ENCODE data around the gene CACTIN.
"Not testable (repeated sequence)": the region's sequence is repeated elsewhere in the genome, so short reads cannot be mapped to it uniquely, and the experiment has no call there.

Gene CACTIN
- total RNA-seq, result 59.8 to 87.2 (median 66.4) reads per million in 3 experiments

DNA sequence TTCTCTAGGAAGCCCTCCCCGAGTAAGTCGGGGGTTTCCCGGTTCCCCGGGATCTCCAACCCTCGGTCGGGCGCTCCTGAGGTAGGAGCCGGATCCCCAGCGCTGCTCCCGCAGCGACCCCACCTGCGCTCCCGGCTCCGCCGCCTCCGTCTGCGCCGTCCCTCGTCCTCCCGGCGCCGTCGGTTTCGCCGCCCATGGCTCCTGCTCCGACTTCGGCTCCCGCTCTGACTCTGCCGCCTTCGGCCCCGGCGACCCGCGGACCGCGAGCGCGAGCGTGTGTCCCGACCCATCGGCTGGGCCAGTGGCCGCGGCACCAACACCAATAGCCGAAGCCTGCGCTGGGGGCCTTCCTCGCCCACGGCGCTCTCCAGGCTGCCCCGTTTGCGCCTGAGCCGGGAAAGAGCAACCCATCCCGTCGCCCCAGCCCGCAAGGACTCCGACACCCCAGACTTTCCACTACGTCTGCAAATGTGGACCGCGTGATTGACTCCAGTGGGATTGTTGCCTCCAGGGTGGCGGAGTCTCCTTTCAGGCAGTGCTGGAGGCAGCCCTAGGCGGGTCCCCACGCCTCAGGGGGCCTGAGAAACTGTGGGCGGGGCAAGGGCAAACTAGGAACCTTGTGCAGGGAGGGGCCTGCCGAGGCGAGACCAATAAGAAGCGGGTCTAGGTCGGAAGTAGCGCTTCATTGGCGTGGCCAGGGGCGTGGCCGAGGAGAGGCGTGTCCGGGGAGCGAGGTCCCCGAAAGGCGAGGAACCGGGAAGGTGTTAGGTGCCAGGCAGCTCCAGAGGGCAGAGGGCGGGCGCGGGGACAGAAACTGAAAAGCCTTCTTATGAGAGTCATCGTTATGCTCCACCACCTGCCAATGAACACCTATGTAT, at the start of gene CACTIN:
Gene CACTIN (minus strand): TSS at position 318 of the 878 bp plus-strand sequence. CDS start 28 bp downstream, at position 290.
- peak; percentile 98 for DNase-seq

DNA sequence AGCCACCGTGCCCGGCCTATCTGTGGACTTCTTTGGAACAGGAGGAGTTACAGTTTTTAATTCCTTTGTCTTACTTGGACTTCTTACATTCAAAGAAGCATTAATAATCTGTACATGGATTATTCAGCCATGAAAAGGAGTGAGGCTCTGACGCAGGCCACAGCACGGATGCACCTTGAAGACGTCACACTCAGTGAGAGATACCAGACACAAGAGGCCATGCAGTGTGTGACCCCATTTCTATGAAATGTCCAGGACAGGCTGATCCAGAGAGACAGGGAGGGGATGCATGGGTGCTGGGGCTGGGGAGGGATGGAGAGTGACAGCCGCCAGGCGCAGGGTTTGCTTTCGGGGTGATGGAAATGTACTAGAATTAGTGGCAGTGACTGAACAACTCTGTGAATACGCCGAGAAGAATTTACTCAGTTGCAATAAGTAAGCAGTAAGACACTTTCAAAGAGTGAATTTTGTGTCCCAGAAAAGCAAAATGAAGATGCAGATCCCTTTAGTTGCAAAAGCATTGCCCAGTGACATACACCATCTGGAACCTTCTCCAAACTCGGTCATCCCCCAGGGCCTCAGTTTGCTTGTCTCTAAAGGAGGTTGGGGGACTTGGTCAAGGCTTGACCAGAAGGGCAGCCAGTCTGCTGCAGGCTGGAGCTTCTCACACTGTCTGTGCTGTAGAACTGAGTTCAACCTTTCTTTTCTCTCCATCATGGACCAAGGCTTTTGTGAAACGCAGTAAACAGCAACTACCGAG, 48.4 kb upstream of the CACTIN start:
- no peak for DNase-seq

DNA sequence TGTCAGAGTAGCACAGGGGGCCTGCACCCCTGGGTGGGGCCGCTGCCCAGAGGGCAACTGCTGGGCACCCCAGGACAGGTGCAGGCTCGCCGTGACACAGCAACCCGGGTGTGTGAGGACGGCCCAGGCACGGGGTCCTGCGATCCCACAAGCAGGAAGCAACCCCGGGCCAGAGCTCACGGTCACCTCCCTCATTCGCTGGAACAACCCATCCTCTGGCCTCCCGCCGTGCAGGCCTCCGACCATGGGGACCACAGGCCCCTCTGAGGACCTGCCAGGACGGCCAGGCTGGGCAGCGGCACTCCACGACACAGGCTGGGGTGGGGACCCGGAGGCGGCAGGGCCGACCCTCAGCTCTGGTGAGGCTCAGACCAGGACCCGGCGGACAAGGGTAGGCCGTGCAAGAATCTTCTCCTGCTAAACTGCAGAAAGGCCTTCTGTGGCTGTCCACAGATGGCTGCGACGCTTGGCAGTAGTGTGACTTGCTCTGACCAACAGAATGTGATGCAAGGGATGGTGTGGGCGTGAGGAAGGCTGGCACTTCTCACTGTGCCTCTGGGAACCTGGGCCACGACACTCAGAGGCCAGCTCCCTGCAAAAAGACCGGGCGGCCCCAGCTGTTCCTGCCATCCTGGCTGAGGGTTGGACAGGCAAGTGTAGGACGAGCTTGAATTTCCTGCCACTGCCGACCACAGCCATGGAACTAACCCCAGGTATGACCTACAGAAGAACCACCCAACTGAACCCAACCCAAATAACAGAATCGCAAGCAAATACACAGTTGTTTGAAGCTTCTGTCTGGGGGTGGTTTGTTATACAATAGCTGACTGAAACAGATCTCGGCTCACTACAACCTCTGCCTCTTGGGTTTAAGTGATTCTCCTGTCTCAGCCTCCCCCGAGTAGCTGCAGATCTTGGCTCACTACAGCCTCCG, 47.2 kb upstream of the CACTIN start:
- no peak for DNase-seq

DNA sequence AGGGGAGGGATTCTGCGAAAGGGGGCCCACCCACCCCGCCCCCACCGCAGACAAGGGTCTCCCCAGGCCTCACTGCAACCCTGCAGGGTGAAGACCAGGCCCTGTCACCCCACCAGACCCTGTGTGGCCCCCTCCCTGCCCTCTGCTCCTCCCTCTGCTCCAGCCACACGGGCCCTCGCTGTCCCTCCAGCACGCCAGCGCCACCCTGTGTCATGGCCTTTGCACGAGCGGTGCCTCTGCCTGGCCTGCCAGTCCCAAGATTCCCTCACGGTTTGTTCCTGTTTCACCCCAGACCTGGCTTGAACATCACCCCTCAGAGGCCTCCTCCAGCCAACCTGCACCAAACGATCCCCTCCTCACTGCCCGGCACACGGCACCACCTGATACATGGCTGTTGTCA, 46.4 kb upstream of the CACTIN start:
- DNase-seq, result no peak

DNA sequence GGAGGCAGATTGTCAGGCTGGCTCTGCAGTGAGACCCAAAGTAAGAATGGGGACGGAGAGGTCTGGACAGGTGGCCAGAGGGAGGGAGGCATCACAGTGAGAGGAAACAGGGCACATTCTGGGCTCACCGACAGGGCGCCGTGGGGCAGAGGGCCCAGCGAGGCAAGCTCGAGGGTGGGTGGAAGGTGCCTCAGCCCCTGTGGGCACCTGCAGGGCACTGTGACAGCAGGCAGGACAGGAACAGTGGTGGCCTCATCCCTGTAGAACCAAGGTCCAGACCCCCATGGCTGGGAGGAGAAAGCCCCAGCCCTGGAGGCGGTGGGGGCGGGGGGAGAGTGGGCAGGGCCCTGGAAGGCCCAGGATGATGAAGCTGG, 46.0 kb upstream of the CACTIN start:
- DNase-seq, result no peak

DNA sequence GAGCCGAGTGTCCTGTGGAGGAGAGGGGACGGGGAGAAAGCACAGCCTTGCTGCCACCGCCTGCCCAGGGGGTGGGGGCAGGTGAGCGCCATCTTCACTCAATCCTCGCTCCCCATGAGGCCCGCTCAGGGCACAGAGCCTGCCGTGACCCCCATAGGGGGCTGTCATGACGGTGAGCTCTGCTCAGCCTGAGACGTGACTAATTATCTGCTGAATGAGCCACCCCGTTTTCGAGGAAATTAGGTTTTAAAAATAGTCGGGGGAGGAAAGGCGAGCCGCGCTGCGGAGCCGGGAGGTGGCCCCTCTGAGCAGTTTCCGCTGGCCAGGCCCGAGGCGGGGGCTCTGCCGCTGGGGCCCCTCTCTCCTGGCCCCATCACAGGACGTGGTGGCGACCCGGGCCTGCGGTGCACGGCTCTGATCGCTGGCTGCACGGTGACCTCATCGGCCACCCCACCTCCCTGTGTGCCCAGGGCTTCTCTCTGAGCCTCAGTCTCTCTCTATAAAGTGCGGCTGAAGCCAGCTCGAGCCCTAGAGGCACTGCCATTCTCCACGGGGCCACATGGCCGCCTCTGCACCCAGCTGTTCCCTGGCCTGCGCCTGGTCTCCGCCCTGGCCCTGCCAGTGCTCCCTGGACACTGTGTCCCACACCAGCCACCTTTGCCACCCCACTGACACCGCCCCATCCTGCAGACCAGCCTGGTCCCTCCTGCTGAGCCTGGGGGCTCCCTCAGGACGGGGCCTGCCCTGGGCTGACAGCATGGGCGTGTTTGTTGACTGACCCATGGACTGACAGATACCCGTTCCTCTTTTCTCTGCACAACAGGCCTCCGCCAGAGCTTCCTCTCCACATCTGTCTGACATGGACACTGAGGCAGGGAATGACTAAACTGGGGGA, 45.3 kb upstream of the CACTIN start:
- no peak for DNase-seq

DNA sequence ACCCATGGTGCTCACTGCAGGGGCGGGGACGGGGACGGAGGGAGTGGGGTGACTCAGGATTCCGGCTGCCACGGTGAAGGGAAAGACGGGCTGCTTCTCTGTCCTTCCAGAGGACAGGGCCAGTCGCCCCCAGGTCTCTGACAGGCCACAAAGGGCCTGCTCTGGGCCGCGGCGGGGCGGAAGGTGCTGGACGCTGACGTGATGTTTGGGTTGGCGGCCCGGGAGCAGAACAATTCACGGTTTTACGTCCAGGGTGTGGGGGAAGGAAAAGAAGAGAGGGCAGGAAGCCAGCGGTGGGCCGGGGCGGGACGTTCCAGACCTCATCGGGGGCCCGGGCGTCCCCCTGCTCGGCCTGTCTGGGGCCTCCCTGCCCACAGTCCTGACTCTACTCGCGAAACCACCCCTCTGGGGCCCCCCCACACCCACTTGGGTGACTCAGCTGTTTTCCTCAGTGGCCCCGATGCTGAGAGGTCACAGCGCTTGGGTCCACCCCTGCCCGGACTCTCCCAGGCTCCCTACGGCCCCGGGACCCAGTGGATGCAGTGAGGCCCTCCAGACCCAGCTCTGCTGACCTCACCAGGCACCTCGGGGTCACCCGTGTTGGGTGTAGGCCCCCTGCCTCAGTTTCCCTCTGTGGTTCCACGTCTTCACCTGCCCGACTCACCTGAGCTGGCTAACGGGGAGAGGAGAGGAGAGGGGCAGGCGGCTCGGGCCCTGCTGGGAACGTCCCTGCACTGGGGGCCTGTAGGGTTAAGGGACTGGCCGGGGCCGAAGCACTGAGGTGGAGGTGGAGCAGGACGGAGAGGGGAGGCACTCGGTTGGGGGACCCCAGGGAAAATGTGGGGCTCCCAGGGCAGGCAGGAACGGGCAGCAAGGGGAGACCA, 44.4 kb upstream of the CACTIN start:
- DNase-seq, result no peak

DNA sequence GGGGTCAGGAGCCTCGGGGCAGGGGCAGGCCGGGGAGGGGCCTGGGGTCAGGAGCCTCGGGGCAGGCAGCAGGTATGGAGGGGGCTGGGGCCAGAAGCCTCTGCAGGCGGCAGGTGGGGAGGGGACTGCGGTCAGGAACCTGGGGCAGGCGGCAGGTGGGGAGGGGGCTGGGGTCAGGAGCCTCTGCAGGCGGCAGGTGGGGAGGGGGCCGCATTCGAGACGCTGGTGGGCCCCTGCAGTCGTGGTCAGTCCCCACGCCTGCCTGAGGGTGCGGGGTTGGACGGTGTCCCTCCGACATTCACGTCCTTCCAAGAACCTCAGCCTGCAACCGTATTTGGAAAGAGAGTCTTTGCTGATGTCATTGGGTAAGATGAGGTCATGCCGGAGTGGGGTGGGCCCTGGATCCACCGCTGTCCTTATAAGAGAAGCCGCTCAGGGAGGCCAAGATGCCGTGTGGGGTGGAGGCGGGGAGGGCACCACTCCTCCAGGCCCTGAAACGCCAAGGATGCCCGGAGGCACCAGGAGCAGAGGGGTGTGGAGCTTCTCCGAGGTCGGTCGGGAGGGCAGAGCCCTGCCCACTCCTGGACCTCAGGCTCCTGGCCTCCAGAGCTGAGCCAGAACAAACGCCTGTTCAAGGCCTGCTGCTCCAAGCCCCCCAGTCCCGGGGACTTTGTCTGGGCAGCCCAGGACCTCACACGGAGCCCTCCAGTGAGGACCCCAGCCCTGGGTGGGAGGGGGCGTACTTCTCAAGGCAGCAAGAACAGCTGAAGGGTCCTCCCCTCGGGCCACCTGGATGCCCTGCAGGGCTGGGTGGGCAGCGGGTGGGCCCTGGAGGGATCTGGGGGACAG, 43.6 kb upstream of the CACTIN start:
- no peak for DNase-seq

DNA sequence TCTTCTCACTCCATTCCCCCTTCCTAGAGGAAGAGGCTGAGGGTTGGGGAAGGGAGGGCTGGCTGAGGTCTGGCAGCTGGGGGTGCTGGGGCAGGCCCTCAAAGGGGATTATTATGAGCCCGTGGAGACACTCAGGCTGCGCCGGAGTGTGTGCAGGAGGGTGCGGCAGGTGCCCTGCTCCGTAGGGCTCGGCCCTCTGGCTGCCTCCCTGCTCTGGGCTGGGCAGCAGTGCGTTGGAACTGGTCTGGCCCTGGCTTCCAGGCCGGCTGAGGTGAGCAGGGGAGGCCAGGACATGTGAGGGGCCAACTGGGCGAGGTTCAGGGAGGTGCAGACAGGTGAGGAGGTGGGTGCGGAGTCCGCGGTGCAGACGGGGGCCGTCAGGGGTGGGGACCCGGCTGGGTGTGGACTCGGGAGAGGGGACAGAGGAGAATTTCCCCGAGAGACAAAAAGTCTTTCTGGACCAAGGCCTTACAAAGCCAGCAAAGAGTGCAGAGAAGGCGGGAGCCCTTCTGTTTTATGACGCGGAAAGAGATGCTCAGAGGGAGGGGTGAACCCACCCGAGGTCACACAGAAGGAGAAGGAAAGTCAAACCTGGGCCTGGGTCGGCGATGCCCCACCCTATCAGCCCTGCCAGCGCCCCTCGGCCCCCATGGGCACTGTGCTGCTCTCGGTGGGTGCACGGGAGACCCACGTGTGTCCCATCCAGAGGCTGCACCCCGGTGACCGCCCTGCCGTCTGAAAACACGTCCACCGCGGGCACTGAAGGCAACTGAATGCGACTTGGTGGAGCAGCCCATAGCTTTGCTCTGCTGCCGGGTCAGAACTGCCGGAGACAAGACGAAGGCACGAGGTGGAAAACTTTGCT, 42.7 kb upstream of the CACTIN start:
- no peak for DNase-seq

DNA sequence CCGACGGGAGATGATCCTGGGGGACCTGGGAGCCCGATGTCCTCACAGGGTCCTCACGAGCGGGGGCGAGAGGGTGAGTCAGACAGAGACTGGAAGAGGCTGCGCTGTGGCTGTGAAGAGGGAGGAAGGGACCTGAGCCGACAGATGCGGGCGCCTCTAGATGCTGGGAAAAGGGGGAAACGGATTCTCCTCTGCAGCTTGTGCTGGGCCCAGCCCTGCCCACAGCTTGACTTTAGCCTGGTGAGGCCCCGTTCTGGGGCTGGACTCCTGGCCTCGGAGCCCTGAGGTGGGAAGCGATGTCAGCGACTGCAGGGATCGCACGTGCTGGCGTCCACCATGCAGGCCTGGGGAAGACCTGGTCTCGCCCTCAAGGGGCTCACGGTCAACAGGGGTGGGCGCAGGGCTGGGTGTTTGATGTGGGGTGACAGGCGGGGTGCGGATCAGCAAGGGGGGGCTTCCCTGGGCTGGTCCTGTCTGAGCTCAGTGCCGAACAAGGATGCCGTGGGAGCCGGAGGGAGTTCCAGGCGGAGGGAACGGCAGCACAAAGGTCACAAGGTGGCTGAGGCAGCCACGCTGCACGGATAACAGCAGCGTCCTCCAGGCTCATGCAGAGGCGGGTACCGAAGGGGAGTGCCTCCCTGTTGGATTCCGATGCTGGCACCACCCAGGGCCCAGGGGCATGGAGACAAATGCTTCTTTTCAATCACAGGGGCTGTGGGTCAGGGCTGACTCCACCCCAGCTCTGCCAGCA, 41.9 kb upstream of the CACTIN start:
- DNase-seq, result no peak

DNA sequence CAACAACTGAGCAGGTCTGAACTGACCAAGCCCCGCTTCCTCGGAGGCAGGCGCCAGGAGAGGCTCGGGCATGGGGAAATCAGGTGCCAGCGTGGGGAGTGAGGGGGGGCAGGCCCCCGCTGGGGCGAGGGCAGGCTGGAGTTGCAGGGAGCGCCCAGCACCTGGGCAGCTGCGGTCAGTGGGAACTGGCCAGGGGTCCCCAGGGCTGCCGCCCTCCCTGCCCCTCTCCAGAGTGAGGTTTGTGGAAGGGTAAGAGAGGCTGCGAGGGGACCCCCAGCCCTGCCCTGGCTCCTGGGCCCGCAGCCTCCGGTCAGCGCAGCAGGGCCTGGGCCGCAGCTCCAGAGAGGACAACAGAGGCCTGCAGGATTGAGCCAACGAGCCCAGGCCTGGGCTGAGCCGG, 41.2 kb upstream of the CACTIN start:
- DNase-seq, result no peak

DNA sequence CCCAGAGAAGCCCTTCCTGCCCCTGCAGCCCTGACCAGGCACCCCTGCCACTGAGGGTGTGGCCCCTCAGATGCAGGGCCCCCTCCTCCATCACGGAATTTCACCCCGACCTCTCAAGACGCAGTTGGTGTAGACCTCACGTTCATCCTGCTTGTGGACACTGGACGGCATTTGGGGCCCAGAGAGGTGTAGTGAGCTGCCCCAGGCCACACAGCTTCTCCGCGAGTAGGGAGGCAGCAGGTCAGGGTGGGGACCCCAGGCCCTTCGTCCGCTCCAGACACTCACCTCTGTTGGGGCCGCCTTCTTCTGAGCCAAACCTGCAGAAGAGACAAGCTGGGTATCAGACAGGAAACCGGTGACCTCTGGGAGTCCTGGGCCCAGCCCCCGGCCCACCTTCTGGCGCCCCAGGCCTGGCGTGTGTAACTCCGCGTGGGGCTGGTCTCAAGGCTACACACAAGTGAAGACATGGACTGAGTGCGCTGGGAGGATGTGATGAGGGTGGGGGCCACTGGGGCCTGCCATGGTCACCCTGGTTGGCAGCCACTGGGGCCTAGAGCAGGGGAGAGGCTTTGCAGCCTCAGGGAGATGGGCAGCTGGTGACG, 40.5 kb upstream of the CACTIN start:
- DNase-seq, result no peak

DNA sequence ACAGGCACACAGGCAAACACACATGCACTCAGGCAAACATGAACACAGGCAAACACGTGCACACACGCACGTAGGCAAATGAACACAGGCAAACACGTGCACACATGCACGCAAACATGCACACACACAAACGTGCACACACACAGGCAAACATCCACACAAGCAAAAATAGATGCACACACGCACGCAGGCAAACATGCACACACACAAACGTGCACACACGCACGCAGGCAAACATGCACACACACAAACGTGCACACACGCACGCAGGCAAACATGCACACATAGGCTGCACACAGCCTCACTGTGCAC, 39.9 kb upstream of the CACTIN start:
- DNase-seq, result not testable (repeated sequence)

DNA sequence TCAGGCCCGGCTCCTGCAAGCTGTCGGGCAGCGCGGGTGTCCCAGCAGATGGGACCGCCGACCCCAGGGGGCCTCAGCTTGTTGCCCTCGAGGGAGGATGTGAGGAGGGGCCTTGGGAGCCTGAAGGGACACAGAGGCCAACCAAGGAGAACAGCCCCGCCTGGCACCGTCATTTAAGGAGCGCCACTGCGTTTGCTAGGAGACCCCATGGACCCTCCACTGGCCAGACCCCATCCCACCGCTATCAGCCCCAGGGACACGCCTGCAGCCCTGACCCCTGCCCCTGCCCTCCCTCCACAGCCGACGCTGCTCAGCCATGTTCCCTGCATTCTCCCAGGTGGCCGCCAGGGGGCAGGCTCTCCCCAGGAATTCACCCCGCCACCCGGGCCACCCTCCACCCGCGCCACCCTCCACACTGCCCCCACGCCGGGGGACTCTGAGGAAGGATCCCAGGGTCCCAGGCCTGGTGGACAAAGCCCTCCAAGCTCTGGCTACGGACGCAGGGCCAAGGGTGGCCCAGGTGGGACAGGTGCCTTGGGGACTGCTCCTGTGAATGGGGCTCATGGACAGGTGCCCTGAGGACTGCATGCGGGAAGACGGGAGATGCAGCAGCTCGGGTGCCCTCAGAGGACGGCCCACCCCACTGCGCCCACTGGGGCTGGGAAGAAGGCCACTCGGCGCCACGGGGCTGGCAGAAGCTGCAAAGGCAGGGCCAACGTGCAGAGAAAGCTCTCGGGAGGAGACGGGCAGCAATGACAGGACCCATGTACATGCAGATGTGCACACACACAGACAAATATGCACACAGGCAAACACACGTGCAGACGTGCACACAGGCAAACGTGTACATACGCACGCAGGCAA, 39.3 kb upstream of the CACTIN start:
- DNase-seq, result peak; percentile 63

DNA sequence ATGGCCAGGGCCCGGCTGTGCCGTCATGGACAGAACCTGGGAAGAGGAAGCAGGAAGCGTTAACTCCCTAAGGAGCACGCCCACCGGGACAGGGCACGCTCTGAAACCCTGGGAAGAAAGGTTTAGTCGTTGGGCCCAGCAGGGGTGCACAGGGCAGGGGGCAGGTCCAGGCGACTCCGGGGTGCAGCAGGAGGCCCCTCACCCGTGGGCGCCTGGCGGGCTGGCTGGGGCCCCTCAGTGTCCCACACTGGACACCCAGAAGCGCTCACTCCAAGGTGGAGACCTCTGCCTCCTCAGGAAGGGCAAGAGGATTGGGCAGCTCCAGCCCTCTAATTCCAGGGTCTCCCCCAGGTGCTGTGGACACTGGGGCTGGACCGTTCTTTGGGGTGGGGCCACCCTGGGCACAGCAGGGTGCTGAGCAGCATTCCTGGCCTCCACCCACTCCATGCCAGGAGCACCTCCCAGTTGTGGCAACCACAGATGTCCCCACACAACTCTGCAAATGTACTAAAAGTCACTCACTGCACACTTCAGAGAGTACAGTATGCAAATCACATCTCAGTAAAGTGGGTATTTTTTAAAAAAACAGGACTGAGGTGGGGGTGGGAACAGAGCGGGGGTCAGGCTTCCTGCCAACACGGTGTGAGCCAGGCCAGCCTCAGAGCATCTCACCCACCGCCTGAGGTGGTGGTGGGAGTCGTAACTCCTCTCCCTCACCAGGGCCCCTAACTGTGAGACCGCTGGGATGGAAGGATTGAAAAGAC, 38.5 kb upstream of the CACTIN start:
- DNase-seq, result no peak

DNA sequence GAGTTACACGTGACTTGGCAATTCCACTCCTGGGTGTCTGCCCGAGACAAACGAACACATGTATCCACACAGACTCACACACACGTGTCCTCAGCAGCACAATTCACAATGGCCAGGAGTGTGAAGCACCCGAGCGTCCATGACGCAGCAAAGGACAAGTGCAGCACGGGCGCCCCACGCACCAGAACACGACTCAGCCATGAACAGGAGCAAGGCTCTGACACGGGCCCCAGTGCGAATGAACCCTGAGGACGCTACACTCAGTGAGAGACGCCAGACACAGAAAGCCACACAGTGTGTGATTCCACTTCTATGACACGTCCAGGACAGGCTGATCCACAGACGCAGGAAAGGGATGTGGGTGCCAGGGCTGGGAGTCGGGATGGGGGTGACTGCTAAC, 37.2 kb upstream of the CACTIN start:
- DNase-seq, result no peak

Measured in central memory CD4-positive, alpha-beta T cell (primary cell).